GM12873 (cell line): ENCODE measurements around the gene COMMD7.

ENCODE experiments used
- TF ChIP-seq, protein P1 (sequence below): IDR thresholded peaks from 2 replicates; pipeline ENCODE4 v1.5.1; 2012; ENCODE audit warnings: low read depth, mild to moderate bottlenecking, moderate library complexity, low read length, control low read depth; ENCODE audit not compliant: insufficient read depth; ENCODE audit errors: missing control alignments

The COMMD7 gene

DNA sequence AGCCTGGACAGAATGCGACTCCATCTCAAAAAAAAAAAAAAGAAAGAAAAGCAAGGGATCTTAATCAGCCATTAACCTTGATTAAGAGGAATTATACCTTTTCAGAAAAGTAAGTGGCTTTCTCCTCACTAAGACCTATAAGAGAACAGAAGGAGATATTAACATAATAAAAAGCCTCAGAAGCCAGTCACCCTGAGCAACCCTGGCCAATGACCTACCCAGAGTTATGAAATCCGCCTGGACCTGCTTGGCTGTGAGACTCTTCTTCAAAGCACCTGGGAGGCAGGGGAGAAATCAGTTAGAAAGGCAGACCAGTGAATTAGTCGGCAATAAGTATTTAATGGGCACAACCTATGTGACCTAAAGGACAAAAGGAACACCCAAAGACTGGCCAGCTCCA, 36.8 kb downstream of the COMMD7 start:
- TF ChIP-seq, protein P1, sequence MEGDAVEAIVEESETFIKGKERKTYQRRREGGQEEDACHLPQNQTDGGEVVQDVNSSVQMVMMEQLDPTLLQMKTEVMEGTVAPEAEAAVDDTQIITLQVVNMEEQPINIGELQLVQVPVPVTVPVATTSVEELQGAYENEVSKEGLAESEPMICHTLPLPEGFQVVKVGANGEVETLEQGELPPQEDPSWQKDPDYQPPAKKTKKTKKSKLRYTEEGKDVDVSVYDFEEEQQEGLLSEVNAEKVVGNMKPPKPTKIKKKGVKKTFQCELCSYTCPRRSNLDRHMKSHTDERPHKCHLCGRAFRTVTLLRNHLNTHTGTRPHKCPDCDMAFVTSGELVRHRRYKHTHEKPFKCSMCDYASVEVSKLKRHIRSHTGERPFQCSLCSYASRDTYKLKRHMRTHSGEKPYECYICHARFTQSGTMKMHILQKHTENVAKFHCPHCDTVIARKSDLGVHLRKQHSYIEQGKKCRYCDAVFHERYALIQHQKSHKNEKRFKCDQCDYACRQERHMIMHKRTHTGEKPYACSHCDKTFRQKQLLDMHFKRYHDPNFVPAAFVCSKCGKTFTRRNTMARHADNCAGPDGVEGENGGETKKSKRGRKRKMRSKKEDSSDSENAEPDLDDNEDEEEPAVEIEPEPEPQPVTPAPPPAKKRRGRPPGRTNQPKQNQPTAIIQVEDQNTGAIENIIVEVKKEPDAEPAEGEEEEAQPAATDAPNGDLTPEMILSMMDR, result no peak

DNA sequence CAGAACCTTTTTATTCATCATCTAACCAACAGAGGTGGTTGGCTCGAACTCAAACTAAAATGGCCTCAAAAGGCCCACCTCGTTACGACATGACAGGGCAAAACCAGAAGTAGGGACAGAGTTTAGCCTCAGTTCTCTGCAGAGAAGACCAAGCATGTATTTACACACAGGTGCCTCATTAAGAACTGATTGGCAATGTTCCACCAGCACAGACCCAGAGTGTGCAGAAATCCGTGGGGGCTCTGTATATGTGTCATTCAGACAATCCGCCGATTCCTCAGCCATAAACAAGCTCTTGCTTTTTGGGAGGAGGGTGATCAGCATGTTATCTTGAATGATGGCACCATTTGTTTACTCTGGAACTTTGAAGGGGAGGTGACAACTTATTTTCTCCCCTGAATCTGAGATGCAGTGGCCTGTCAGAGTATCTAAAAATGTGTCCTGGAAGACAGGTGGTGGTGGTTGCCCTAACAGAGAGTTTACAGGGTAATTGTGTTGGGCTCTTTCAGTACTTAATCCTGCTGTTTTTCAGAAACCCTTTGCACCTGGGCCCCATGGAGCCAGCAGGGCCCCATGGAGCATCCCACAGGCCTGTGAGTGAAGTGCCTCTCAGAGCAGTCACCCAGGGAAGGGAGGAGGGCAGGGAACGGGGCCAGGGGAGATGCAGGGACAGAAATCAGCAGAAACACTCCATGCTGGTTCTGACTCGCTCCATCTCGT, 40.4 kb downstream of the COMMD7 start:
- TF ChIP-seq, protein P1, result no peak

DNA sequence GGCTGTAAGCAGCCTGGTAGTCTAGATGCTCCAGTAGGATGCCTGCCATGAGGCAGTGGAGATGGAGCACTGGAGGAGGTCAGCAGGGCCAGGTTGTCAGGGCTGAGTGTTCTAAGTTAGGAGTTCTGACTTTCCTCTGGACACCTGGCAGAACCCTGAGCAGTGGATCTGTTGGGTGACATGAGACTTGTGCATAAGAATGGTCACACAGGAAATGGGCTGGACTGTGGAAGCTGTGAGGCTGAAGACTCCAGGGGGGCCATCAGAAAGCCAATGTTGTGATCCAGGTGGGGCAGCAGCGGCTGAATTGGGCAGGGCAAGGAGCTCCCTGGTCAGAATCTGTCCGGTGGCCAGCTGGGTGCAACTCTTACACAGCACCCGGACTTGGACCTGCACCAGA, 45.7 kb downstream of the COMMD7 start:
- TF ChIP-seq, protein P1, result no peak

DNA sequence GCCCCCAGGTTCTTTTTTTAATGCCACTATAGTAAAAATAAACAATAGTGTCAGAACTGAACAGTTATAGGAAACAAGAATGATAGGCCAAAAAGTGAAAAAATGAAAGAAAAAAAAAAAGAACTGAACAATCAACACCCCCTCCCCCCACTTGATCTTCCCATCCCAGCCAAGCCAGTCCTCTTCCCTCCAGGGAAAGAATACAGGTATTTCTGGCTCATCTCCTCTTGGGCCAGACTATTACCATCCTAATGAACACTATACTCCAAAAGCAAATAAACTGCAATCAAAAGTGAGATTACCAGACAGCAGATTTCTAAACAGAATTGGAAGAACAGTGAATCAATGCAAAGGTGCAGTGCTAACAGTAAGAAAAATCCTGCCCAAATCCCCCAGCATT, 48.2 kb downstream of the COMMD7 start:
- TF ChIP-seq, protein P1, result no peak

DNA sequence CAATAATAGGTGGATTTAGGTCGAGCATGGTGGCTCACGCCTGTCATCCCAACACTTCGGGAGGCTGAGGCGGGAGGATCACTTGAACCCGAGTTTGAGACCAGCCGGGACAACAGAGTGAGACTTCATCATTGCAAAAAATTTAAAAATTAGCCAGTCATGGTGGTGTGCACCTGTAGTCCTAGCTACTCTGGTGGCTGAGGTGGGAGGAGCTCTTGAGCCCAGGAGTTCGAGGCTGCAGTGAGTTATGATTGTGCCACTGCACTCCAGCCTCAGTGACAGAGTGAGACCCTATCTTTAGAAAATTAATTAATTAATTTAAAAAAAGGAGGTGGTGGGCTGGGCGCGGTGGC, 56.1 kb downstream of the COMMD7 start:
- TF ChIP-seq, protein P1, result no peak

DNA sequence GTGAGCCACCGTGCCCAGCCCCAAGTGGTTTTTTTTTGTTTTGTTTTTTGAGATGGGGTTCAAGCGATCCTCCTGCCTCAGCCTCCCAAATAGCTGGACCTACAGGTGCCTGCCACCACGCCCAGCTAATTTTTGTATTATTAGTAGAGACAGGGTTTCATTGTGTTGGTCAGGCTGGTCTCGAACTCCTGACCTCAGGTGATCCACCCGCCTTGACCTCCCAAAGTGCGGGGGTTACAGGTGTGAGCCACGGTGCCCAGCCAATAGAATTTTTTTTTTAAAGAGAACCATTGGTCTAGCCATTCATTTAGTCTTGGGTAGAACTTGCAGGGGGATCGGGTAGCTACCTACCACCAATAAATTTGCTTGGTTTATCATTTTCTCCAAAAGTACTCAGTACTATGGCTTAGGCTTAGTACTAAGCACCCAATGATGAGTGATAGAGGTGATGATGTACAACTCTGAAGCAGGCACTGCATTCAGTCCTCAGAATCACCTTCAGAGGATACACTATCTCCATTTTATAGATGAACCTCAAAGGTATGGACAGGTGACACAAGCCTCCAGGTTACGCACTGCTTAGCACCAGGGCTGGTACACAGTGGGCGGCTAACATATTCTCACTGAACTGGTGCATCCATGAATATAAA, 56.6 kb downstream of the COMMD7 start:
- TF ChIP-seq, protein P1, result no peak

DNA sequence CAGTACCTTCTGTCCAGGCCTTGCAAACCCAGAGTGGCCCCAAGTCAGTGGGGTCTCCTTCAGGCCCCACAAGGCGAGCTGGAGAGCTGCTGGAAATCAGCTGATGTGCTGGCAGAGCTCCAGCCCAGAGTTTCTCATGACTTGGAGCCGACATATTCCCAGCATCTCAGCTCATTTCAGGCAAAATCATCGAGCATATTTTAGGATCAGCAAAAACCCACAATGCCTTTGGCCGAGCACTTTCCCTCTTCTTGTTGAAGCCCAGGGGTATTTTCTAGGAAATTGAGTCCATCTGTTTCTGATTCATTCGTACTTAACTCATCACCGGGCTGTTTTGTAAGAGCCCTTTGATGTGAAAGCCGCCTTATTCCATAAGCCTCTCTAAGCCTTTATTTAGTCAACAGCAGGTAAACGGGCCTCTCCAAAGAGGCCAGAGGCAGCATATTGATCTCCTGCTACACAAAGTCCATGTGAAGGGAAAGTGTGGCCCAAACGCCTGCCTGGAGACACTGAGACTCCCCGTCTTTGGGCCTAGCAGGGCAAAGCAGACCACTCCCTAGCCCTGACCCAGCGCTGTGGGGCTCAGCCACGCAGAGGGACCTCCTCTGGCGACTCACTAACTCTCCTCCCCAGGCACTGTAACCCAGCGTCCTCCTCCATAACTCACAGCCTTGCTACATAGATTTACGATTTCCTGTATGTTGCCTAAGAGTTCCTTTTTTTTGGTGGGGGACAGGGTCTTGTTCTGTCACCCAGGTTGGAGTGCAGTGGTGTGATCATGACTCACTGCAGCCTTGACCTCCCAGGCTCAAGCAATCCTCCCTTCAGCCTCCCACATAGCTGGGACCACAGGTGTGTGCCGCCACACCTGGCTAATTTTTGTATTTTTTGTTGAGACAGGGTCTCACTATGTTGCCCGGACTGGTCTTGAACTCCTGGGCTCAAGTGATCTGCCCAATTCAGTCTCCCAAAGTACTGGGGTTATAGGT, 57.4 kb downstream of the COMMD7 start:
- TF ChIP-seq, protein P1, result no peak
